NCI-H2171 treated with DMSO at 0.1 percent for 48 hours (cell line): ENCODE measurements around the gene ASB3.
"Not testable (repeated sequence)": the region's sequence is repeated elsewhere in the genome, so short reads cannot be mapped to it uniquely, and the experiment has no call there.

Experiments
- DNase-seq: peaks from one replicate; lab custom pipeline; 2025; lab: John Stamatoyannopoulos, UW

ASB3 gene

GRCh38 chr2:53786352-53786704 lies 425 bp downstream of the ASB3 start:
- peak; percentile 57 for DNase-seq

- DNase-seq = no peak
Measured at GRCh38 chr2:53785366-53785765, 1.4 kb downstream of the ASB3 start.

- DNase-seq = no peak
Measured at GRCh38 chr2:53784436-53784835, 2.3 kb downstream of the ASB3 start.

- no peak for DNase-seq
Measured at GRCh38 chr2:53782676-53783075, 4.1 kb downstream of the ASB3 start.

- no peak for DNase-seq
Measured at GRCh38 chr2:53780056-53780455, 6.7 kb downstream of the ASB3 start.

GRCh38 chr2:53778536-53779162 lies 8.1 kb downstream of the ASB3 start:
- no peak for DNase-seq

GRCh38 chr2:53777134-53777533 lies 9.6 kb downstream of the ASB3 start:
- no peak for DNase-seq

GRCh38 chr2:53770264-53770663 lies 16.5 kb downstream of the ASB3 start:
- no peak for DNase-seq

GRCh38 chr2:53769318-53769945 lies 17.3 kb downstream of the ASB3 start:
- DNase-seq = no peak

GRCh38 chr2:53768242-53768542 lies 18.6 kb downstream of the ASB3 start:
- peak; percentile 87 for DNase-seq

- peak; percentile 96 for DNase-seq
Measured at GRCh38 chr2:53767405-53768241, 19.1 kb downstream of the ASB3 start, which contains the start of gene CHAC2. CHAC2 (plus strand) TSS chr2:53767804; CDS start chr2:53767887, 83 bp downstream.

GRCh38 chr2:53765767-53766166 lies 21.0 kb downstream of the ASB3 start:
- DNase-seq = no peak

GRCh38 chr2:53757206-53757605 lies 29.5 kb downstream of the ASB3 start:
- DNase-seq = not testable (repeated sequence)

- no peak for DNase-seq
Measured at GRCh38 chr2:53756644-53757043, 30.1 kb downstream of the ASB3 start.

GRCh38 chr2:53755121-53755520 lies 31.6 kb downstream of the ASB3 start:
- no peak for DNase-seq

GRCh38 chr2:53753041-53753440 lies 33.7 kb downstream of the ASB3 start:
- DNase-seq = peak; percentile 15

- DNase-seq = no peak
Measured at GRCh38 chr2:53752385-53752784, 34.4 kb downstream of the ASB3 start.

- no peak for DNase-seq
Measured at GRCh38 chr2:53751728-53752127, 35.0 kb downstream of the ASB3 start.

- no peak for DNase-seq
Measured at GRCh38 chr2:53750041-53750768, 36.5 kb downstream of the ASB3 start.

- no peak for DNase-seq
Measured at GRCh38 chr2:53744395-53745065, 42.2 kb downstream of the ASB3 start.

- DNase-seq = peak; percentile 70
Measured at GRCh38 chr2:53740170-53740569, 46.6 kb downstream of the ASB3 start.

GRCh38 chr2:53739032-53739431 lies 47.7 kb downstream of the ASB3 start:
- DNase-seq = no peak
